ENCODE measurements around the gene GSG1L. TPM values are rescaled to one million over a fixed set of nuclear protein-coding genes. Genes with fewer than 3 reads are reported as not detected.

The GSG1L gene
- total and polyA plus RNA-seq, 2 of the 13 experiments (the other 11 are each of a cell fraction or from before 2014, with no cell fraction given): not detected

DNA sequence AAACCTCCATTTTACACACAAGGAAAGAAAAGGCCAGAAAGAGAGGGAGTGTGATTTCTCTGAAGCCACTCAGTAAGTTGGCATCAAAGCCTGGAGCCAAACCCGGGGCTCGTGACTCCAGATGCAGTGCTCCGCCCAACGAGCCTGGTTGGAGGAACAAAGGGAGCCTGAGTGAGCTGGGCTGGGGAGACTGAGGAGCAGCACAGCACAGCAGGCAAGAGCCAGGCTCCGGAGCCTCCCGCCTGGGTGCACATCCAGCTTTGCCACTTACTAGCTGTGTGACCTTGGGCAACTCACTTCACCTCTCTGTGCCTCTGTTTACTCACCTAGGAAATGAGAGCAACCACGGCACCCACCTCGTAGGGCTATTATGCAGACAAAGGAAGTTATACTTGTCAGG, 5.6 kb downstream of the GSG1L start:
- TF ChIP-seq ZNF75D (CRISPR knock-in tag; IDR thresholded peaks at IDR 0.05; ENCODE audit: borderline replicate concordance) (no peak), ZBTB21 (CRISPR knock-in tag; IDR thresholded peaks at IDR 0.05) (no peak), ZNF768 (CRISPR knock-in tag; IDR thresholded peaks at IDR 0.05) (peak; percentile 90), ZIK1 (CRISPR knock-in tag; IDR thresholded peaks at IDR 0.05; ENCODE audit: borderline replicate concordance, low read depth) (no peak)
- CTCF ChIA-PET (ENCODE audit: low intra/inter-chr PET ratio, low total read pairs): no interaction called here
- Histone ChIP-seq H3K27ac (ENCODE audit: extremely low read length, insufficient read depth, low read length) (no peak overlapping the region), H4K20me1 (ENCODE audit: insufficient read depth, low read length) (peaks cover 3% of the 10 kb centered on the region; the same call in 1 of the 2 replicates), H3K79me2 (ENCODE audit: insufficient read depth, low read length) (no peaks in the 10 kb centered on the region), H3K4me2 (ENCODE audit: low read depth, low read length) (no peak overlapping the region), H3K4me3 (replicated peaks in 1 of 3; ENCODE audit: insufficient read depth in 1 of 3, low read depth in 2 of 3, low read length in 3 of 3) (no peak overlapping the region), H3K27me3 (ENCODE audit: control insufficient read depth in 1 of 2, insufficient read depth in 2 of 2, low read length in 2 of 2) (peaks cover 23 to 82% of the 10 kb centered on the region in 2 experiments), H3K4me1 (ENCODE audit: insufficient read depth, low read length) (no peaks in the 10 kb centered on the region), H3K9me3 (ENCODE audit: low read length) (no peaks in the 10 kb centered on the region), H2AFZ (ENCODE audit: low read length) (no peak overlapping the region), H3K9ac (ENCODE audit: insufficient read depth, low read depth, low read length) (no peak overlapping the region), H3K36me3 (replicated peaks in 1 of 2; ENCODE audit: control insufficient read depth in 1 of 2, insufficient read depth in 2 of 2, low read length in 2 of 2) (no peaks in the 10 kb centered on the region)
- in situ Hi-C loops (cut with HindIII; ENCODE audit: extremely low pct_ligation_motif_present, low pct_unique_long_range_greater_than_20kb): no loop called here
- intact Hi-C loops (cut with micrococcal nuclease; ENCODE audit: unreplicated experiment): no loop called here
- POLR2A ChIA-PET: no interaction called here
- FAIRE-seq (no peak), DNase-seq (ENCODE audit: low spot score) (no peak), ATAC-seq (no peak)
- WGBS (ENCODE audit: low lambda C conversion rate): 23% methylated on average over 8 of the region's 8 CpGs
- no TSS peak for BruUV-seq (replicated peaks)

DNA sequence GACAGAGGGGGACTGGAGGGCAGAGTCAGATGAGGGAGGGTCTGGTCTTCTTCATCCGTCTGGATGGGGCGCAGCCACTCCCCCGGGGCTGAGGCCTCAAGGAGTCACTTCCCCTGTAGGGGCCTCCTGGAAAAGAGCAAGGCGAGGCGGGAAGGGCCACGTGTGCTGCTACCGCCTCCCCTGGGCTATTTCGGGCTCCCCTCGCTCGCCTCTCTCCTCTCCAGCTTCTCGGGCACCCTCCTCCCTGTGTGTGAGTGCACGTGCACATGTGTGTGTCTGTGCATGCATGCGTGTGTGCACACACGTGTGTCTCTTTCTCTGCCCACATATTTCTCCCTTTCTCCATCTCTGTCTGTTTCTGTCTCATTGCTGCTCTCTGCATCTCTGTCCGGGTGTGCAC, 10.1 kb downstream of the GSG1L start:
- Histone ChIP-seq H4K20me1 (ENCODE audit: insufficient read depth, low read length) (no peaks in the 10 kb centered on the region), H3K4me1 (ENCODE audit: insufficient read depth, low read length) (no peaks in the 10 kb centered on the region), H3K9ac (ENCODE audit: insufficient read depth, low read depth, low read length) (no peak overlapping the region), H3K27ac (ENCODE audit: extremely low read length, insufficient read depth, low read length) (no peak overlapping the region), H3K9me3 (ENCODE audit: low read length) (no peaks in the 10 kb centered on the region), H3K4me2 (ENCODE audit: low read depth, low read length) (no peak overlapping the region), H2AFZ (ENCODE audit: low read length) (no peak overlapping the region), H3K4me3 (replicated peaks in 1 of 3; ENCODE audit: insufficient read depth in 1 of 3, low read depth in 2 of 3, low read length in 3 of 3) (no peak overlapping the region), H3K79me2 (ENCODE audit: insufficient read depth, low read length) (no peaks in the 10 kb centered on the region), H3K36me3 (replicated peaks in 1 of 2; ENCODE audit: control insufficient read depth in 1 of 2, insufficient read depth in 2 of 2, low read length in 2 of 2) (no peaks in the 10 kb centered on the region), H3K27me3 (ENCODE audit: control insufficient read depth in 1 of 2, insufficient read depth in 2 of 2, low read length in 2 of 2) (peaks cover 12 to 40% of the 10 kb centered on the region in 2 experiments)
- TF ChIP-seq NCOA5 (CRISPR knock-in tag; IDR thresholded peaks at IDR 0.05): no peak
- TF ChIP-seq, protein P1, sequence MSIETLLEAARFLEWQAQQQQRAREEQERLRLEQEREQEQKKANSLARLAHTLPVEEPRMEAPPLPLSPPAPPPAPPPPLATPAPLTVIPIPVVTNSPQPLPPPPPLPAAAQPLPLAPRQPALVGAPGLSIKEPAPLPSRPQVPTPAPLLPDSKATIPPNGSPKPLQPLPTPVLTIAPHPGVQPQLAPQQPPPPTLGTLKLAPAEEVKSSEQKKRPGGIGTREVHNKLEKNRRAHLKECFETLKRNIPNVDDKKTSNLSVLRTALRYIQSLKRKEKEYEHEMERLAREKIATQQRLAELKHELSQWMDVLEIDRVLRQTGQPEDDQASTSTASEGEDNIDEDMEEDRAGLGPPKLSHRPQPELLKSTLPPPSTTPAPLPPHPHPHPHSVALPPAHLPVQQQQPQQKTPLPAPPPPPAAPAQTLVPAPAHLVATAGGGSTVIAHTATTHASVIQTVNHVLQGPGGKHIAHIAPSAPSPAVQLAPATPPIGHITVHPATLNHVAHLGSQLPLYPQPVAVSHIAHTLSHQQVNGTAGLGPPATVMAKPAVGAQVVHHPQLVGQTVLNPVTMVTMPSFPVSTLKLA (IDR thresholded peaks at IDR 0.05): peak; percentile 92
- CTCF ChIA-PET (ENCODE audit: low intra/inter-chr PET ratio, low total read pairs): no interaction called here
- FAIRE-seq: no peak
- no TSS peak for BruUV-seq (replicated peaks)
- 10% methylated on average over 15 of the region's 15 CpGs for WGBS (ENCODE audit: low lambda C conversion rate)
- in situ Hi-C loops (cut with HindIII; ENCODE audit: extremely low pct_ligation_motif_present, low pct_unique_long_range_greater_than_20kb): no loop called here
- POLR2A ChIA-PET: no interaction called here
- no peak for DNase-seq (ENCODE audit: low spot score)
- intact Hi-C loops (cut with micrococcal nuclease; ENCODE audit: unreplicated experiment): no loop called here
- no peak; the same call in 2 of the 3 replicates for ATAC-seq

Data from HepG2 (cell line).